AG08396 (cell line): Measurements from ENCODE around the gene C4orf51.
A peak's percentile ranks its signal among the peaks of the same experiment; 100 is the strongest.

ENCODE experiments used
- DNase-seq: peaks from one replicate; pipeline ENCODE4 v3.0.0; 2012; ENCODE audit warnings: low spot score, mixed read lengths

Gene C4orf51

GRCh38 chr4:145709843-145710242, 29.9 kb downstream of the C4orf51 start:
- peak; percentile 78 for DNase-seq

GRCh38 chr4:145716200-145716599, 36.3 kb downstream of the C4orf51 start:
- no peak for DNase-seq

- no peak for DNase-seq
Observed at GRCh38 chr4:145716661-145717200, 36.8 kb downstream of the C4orf51 start.

GRCh38 chr4:145719752-145720624, 40.0 kb downstream of the C4orf51 start:
- no peak for DNase-seq

GRCh38 chr4:145720656-145721055, 40.7 kb downstream of the C4orf51 start:
- no peak for DNase-seq

- no peak for DNase-seq
Observed at GRCh38 chr4:145722561-145722960, 42.6 kb downstream of the C4orf51 start.

GRCh38 chr4:145723336-145723735, 43.4 kb downstream of the C4orf51 start:
- DNase-seq = no peak

- DNase-seq = no peak
Observed at GRCh38 chr4:145730026-145730425, 50.1 kb downstream of the C4orf51 start.

GRCh38 chr4:145731028-145731427, 51.1 kb downstream of the C4orf51 start:
- no peak for DNase-seq

- DNase-seq = no peak
Observed at GRCh38 chr4:145732001-145732815, 52.3 kb downstream of the C4orf51 start.

- peak; percentile 95 for DNase-seq
Observed at GRCh38 chr4:145732895-145733880, 53.2 kb downstream of the C4orf51 start.

- no peak for DNase-seq
Observed at GRCh38 chr4:145734031-145734430, 54.1 kb downstream of the C4orf51 start.

- peak; percentile 88 for DNase-seq
Observed at GRCh38 chr4:145734576-145735346, 54.8 kb downstream of the C4orf51 start.

GRCh38 chr4:145735347-145735675, 55.4 kb downstream of the C4orf51 start:
- DNase-seq = peak; percentile 83

GRCh38 chr4:145735827-145736226, 55.9 kb downstream of the C4orf51 start:
- no peak for DNase-seq

GRCh38 chr4:145736241-145736831, 56.4 kb downstream of the C4orf51 start:
- no peak for DNase-seq

- no peak for DNase-seq
Observed at GRCh38 chr4:145739845-145740244, 59.9 kb downstream of the C4orf51 start.

- no peak for DNase-seq
Observed at GRCh38 chr4:145740806-145741205, 60.9 kb downstream of the C4orf51 start.

GRCh38 chr4:145743641-145744040, 63.7 kb downstream of the C4orf51 start:
- no peak for DNase-seq

GRCh38 chr4:145755802-145756201, 75.9 kb downstream of the C4orf51 start:
- DNase-seq = no peak
